ENCODE measurements around the gene ITGB3.
"Not testable (repeated sequence)": the region's sequence is repeated elsewhere in the genome, so short reads cannot be mapped to it uniquely, and the experiment has no call there.

Gene ITGB3

GRCh38 chr17:47223460-47223859 is 30.2 kb upstream of the ITGB3 start:
- no peak for DNase-seq

DNA sequence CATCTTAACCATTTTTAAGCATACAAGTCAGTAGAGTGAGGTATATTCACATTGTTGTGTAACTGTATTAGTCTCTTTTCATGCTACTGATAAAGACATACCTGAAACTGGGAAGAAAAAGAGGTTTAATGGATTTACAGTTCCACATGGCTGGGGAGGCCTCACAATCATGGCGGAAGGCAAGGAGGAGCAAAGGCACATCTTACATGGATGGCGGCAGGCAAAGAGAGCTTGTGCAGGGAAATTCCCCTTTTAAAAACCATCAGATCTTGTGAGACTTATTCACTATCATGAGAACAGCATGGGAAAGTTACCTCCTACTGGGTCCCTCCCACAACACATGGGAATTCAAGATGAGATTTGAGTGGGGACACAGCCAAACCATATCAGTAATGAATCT is 29.6 kb upstream of the ITGB3 start:
- DNase-seq = not testable (repeated sequence)

DNA sequence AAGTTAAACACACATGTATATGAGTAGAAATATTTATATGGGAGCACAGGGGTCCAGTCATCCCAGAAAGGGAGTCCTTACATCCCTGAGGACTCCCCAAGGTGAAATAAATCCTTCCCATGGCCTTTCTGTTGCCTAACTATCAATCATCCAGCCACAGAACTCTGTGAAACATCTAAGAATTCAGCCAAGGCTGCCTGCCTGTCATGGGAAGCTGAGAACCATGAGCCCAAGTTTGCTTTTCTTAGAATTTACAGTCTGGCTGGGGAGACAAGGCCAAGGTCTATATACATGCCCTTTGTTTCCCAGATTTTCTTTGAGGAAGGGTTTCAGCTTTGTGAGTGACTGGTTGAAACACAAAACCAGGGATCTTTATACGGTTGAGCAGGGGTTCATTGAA is 28.7 kb upstream of the ITGB3 start:
- DNase-seq = no peak

DNA sequence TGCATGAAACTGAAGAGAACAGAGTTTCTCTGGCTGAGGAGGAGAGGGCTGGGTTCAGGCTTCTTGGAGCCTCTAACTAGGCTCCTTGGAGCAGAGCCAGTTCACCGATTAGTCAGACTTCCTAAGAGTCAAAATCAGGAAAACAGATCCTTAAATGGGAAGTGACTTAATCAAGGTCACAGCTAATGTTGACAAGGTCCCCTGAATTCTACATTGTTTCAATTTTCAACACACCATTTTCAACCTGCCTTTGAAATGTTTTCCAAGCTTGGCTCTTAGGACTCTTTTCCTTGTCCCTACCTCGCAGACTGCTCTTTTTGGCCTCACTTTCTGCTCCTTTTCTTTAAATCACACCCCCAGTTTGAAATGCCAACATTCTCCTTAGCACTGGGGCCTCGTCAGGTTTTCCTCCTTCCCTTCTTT is 28.2 kb upstream of the ITGB3 start:
- DNase-seq = no peak

DNA sequence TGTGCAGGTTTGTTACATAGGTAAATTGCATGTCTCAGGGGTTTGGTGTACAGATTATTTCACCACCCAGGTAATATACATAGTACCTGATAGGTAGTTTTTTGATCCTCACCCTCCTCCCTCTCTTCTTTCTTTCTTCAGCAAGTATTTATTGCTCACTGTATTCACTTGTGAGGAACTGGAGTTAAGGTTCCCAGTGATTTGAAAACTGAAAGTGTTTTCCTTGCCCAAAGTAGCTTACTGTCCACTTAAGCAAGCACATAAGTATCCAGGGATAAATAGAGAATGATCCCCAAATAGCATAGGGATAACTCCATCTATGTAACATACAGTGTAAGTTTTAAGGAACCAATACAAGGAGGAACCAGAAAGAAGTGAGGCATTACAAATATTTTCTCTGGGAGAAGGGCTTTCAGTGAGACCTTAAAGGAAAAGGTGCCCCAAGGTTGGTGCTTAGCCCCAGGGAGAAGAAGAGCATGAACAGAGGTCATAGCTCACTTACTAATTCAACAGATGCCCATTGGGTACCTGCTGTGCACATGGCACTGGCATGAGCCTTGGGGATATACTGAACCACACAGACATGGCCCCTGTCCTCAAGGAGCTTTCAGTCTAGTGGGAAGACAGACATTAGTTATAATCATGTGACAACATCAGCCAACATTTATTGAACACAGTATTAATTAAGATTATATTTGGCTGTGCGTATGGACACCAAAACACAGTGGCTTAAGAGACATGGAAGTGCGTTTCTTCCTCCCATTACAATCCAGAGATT is 27.5 kb upstream of the ITGB3 start:
- DNase-seq = no peak

DNA sequence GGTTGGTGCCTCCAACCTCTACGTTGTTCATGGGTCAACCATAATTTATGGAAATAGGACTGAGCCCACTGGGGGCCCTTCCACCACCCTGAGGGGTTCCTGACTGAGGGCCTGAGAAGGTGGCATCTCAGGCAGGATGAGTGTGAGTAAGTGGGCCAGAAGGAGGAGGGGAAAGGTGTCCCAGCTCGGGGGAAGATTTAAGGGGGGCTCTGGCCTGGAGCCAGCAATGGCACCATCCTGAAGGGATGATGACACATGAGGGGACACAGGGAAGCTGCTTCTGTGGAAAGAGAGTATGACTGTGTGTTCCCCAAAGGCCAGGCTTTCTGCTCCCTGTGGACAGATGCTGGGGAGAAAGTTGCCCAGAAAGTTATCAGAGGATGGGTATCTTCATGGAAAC is 25.8 kb upstream of the ITGB3 start:
- DNase-seq = no peak

- DNase-seq = peak; percentile 42
Observed at GRCh38 chr17:47229535-47230443, 23.8 kb upstream of the ITGB3 start.

DNA sequence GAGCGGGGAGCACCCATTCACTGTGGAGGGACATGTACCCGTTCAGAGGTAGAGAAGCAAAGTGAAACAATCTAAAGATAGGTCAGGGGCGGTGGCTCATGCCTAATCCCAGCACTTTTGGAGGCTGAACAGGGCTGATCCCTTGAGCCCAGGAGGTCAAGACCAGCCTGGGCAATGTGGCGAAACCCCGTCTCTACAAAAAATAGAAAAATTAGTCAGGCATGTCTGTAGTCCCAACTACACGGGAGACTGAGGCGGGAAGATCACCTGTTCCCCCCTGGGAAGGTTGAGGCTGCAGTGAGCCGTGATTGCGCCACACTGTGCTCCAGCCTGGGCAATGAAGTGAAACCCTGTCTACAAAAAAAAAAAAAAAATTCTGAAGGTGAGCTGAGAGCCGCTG is 22.8 kb upstream of the ITGB3 start:
- DNase-seq = no peak

DNA sequence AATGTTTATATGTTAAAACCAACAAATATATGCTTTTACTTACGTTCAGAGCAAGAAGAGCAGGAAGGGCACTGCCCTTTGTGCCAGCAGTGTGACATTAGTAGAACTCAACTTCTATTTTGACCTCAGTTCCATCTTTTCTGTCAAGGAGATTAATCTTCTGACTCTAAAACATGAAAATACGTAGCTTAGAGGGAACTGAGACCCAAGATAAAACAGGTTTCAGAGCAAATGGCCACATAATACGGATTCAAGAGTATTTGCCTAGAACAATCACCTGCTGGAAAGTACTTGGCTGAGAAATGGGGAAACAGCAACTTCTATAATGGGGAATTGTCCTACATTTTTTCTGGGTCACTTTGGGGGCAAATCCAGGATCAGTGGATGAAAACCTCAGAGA is 22.3 kb upstream of the ITGB3 start:
- DNase-seq = no peak

- DNase-seq = no peak
Observed at GRCh38 chr17:47231866-47232265, 21.8 kb upstream of the ITGB3 start.

DNA sequence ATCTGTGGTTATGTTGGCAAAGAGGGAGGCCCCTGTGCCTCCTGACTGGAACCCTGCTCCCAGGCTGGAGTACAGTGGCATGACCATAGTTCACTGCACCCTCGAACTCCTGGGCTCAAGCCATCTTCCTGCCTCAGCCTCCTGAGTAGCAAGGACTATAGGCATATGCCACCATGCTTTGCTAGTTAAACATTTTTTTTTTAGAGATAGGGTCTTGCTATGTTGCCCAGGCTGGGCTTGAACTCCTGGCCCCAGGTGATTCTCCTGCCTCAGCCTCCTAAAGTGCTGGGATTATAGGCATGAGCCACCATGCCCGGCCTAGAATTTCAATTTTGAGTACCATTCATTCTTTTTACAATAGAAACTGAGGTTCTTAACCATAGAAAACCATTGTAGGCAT is 21.2 kb upstream of the ITGB3 start:
- DNase-seq = no peak

GRCh38 chr17:47235506-47235905 is 18.1 kb upstream of the ITGB3 start:
- DNase-seq = no peak

- no peak for DNase-seq
Observed at GRCh38 chr17:47235923-47236322, 17.7 kb upstream of the ITGB3 start.

- DNase-seq = no peak
Observed at GRCh38 chr17:47237841-47238240, 15.8 kb upstream of the ITGB3 start.

DNA sequence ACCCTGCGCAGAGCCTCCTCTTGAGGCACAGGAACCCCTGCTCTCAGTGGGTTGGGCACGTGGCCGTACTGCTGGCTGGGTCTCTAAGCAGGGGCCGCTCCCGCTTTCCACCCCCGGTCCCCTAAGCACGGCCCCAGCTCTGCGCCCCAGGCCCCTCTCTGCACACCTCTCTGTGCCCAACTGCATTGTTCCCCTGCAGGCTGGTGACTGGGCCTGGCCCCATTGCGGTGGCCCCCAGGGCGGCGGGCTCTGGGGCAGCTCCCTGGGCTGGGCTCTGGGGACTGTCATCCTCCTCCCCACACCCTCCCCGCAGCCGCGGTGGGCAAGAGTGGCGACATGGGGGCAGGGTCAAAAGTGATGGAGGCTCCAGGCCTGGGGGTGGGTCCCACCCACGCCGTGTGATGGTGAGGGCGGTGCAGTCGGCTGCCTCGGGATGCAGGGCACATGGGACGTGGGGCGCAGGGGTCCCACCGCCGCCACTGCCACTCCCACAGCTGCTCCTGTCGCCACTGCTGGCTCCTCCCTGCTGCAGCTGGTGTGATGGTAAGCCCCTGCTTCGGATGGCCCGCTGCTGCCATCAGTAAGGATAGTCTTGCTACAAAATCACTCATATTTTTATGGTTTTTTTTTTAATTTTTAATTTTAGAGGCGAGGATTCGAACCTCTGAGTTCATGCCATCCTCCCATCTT is 15.2 kb upstream of the ITGB3 start:
- DNase-seq = no peak

GRCh38 chr17:47239619-47239966 is 14.0 kb upstream of the ITGB3 start:
- DNase-seq = no peak

- peak; percentile 74 for DNase-seq
Observed at GRCh38 chr17:47239967-47240651, 13.5 kb upstream of the ITGB3 start.

GRCh38 chr17:47240806-47241205 is 12.8 kb upstream of the ITGB3 start:
- DNase-seq = no peak

GRCh38 chr17:47242648-47243047 is 11.0 kb upstream of the ITGB3 start:
- DNase-seq = no peak

GRCh38 chr17:47243737-47244598 is 9.7 kb upstream of the ITGB3 start:
- no peak for DNase-seq

DNA sequence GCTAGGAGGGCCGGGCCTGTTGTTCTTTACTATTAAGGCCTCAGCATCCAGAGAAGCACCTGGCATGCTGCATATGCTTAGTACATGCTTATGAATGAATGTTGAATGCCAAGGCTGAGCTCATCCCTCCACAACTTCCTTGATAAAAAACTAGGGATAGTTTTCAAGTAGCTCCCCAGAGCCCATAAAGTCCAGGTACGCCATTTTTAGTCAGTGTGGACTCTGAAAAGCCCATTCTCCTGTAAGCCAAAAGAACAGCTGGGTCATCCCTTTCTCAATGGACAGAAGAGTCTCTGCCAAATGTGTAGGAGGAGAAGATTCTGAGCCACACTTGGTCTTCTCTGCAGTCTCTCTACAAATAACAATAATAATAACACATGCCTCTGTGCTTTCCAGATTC is 8.9 kb upstream of the ITGB3 start:
- no peak for DNase-seq

DNA sequence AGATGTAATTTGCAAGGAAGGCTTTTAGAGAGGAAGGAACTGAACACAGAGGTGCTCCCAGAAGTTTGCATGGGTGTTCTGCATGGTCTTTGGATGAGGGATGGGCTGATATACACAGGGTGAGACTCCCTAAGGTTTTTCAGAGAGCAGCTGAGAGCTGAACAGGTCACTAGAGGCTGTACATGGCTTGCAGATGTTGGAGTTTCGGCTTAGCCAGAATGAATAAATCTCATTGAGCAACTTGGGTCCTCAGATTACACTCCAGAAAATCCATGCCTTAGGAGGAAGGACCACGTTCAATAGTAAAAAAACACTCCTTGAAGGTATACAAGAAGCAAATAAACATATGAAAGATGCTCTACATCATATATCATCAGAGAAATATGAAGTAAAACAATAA is 7.5 kb upstream of the ITGB3 start:
- DNase-seq = no peak
